Uterus (tissue), 4 donors: ENCODE results near the gene EFHC1. TPM values are rescaled to one million over a fixed set of nuclear protein-coding genes. Genes with fewer than 3 reads are reported as not detected.

Source experiments
- DNase-seq, 2 donors: peaks; one replicate each; pipeline ENCODE4 v3.0.0-alpha.2; 2019 to 2020
- H3K27ac ChIP-seq, 2 donors: fragments of 200-600 bp; sonication (generic); 1 replicate in 1 of 2; 2 replicates in 1 of 2; pipeline ENCODE4 v1.5.1; 2016 to 2018
- H3K27me3 ChIP-seq, 2 donors: fragments of 200-600 bp; sonication (generic); one replicate each; pipeline ENCODE4 v1.5.1; 2018 to 2019; ENCODE audit warnings: control low read depth in 1 of 2
- H3K36me3 ChIP-seq, 2 donors: fragments of 200-600 bp; sonication (generic); one replicate each; pipeline ENCODE4 v1.5.1; 2019; ENCODE audit warnings: control low read depth in 1 of 2
- H3K4me1 ChIP-seq, 2 donors: fragments of 200-600 bp; sonication (generic); one replicate each; pipeline ENCODE4 v1.5.1; 2018 to 2019; ENCODE audit warnings: control low read depth in 1 of 2
- H3K4me3 ChIP-seq, 2 donors: fragments of 200-600 bp; sonication (generic); 1 replicate in 1 of 2; 2 replicates in 1 of 2; pipeline ENCODE4 v1.5.1; 2018 to 2019; ENCODE audit warnings: mild to moderate bottlenecking in 1 of 2
- H3K9me3 ChIP-seq, 2 donors: fragments of 200-600 bp; sonication (generic); one replicate each; pipeline ENCODE4 v1.5.1; 2019; ENCODE audit warnings: control low read depth in 1 of 2
- CTCF ChIP-seq, 4 experiments: fragments of 200-600 bp in 2 of 4; fragments of 450-650 bp in 2 of 4; sonication (generic) in 2 of 4; IDR thresholded peaks; one replicate each; pipeline ENCODE4 v1.5.1; 2016 to 2019; ENCODE audit warnings: antibody characterized with exemption in 4 of 4, mild to moderate bottlenecking in 2 of 4, moderate library complexity in 1 of 4
- POLR2A ChIP-seq, 2 donors: fragments of 450-650 bp; IDR thresholded peaks; one replicate each; pipeline ENCODE4 v1.6.1; 2016; ENCODE audit warnings: antibody characterized with exemption in 2 of 2, mild to moderate bottlenecking in 1 of 2, moderate library complexity in 1 of 2
- intact Hi-C: fragments of 100-400 bp; cut with DNase I; formaldehyde crosslinking; loops from one replicate; pipeline ENCODE4 v1.15.1; 2023; ENCODE audit warnings: low total_unique reads
- total RNA-seq, 4 donors: library from RNA; depleted of rRNA in 3 of 4; stranded (reverse); fragments of >200 nt in 3 of 4; gene quantifications; one replicate each; pipeline versions ENCODE4 v1.1.0 to v1.2.4, GENCODE V29; 2014 to 2023
- donor health status: DM: yes; HTN: yes; CAD: no.

The EFHC1 gene
- total RNA-seq, 4 donors from 2014 or later = 15.6 to 63.0 (median 29.5) TPM

GRCh38 chr6:52540286-52540902, 120.3 kb downstream of the EFHC1 start:
- H3K4me1 ChIP-seq = peaks cover 3 to 16% of the 10 kb centered on the region in 2 donors
- intact Hi-C loops = no loop called here

GRCh38 chr6:52541135-52541534, 121.0 kb downstream of the EFHC1 start:
- no peaks in the 10 kb centered on the region for H3K9me3 ChIP-seq
- TF ChIP-seq CTCF (IDR thresholded peaks at IDR 0.05) = no peak
- H3K4me1 ChIP-seq = peaks cover 3 to 16% of the 10 kb centered on the region in 2 donors
- peak overlapping the region in 1 of 2 donors; percentile 6 for H3K27ac ChIP-seq
- H3K4me3 ChIP-seq = no peak overlapping the region
- intact Hi-C loops = no loop called here
- DNase-seq = no peak
- no peaks in the 10 kb centered on the region for H3K27me3 ChIP-seq
- no peaks in the 10 kb centered on the region for H3K36me3 ChIP-seq

More at GRCh38 chr6:52540286-52540902, 120.3 kb downstream of the EFHC1 start:
- Histone ChIP-seq H3K4me3 (no peak overlapping the region), H3K27ac (peak overlapping the region in 1 of 2 donors; percentile 1), H3K36me3 (no peaks in the 10 kb centered on the region), H3K9me3 (no peaks in the 10 kb centered on the region), H3K27me3 (no peaks in the 10 kb centered on the region)
- TF ChIP-seq POLR2A (IDR thresholded peaks at IDR 0.05) (no peak), CTCF (IDR thresholded peaks at IDR 0.05) (no peak)
- DNase-seq = no peak

GRCh38 chr6:52543262-52543661, 123.1 kb downstream of the EFHC1 start:
- DNase-seq = no peak
- Histone ChIP-seq H3K4me3 (no peak overlapping the region), H3K27ac (peak overlapping the region in 1 of 2 donors; percentile 56), H3K9me3 (no peaks in the 10 kb centered on the region), H3K27me3 (no peaks in the 10 kb centered on the region), H3K36me3 (no peaks in the 10 kb centered on the region), H3K4me1 (peaks cover 3 to 26% of the 10 kb centered on the region in 2 donors)
- TF ChIP-seq CTCF (IDR thresholded peaks at IDR 0.05) (no peak), POLR2A (IDR thresholded peaks at IDR 0.05) (no peak)
- intact Hi-C loops = no loop called here

GRCh38 chr6:52543729-52544601, 123.8 kb downstream of the EFHC1 start:
- intact Hi-C loops = no loop called here
- no peaks in the 10 kb centered on the region for H3K27me3 ChIP-seq

More at GRCh38 chr6:52543729-52544601, 123.8 kb downstream of the EFHC1 start:
- TF ChIP-seq CTCF (IDR thresholded peaks at IDR 0.05) (no peak), POLR2A (IDR thresholded peaks at IDR 0.05) (no peak)
- Histone ChIP-seq H3K9me3 (no peaks in the 10 kb centered on the region), H3K27ac (peak overlapping the region; percentile 53 to 56), H3K4me1 (peaks cover 3 to 26% of the 10 kb centered on the region in 2 donors), H3K36me3 (no peaks in the 10 kb centered on the region), H3K4me3 (no peak overlapping the region)
- no peak for DNase-seq
